Spleen (tissue), 11 donors: ENCODE results near the gene FBXO38. TPM values are rescaled to one million over a fixed set of nuclear protein-coding genes. Genes with fewer than 3 reads are reported as not detected.

ENCODE experiments used
- DNase-seq: peaks from one replicate; pipeline ENCODE4 v3.0.0-alpha.2; 2020
- H3K27ac ChIP-seq, 8 donors: fragments of 200-600 bp; sonication (generic) in 7 of 8; 1 replicate in 4 of 8; 2 replicates in 4 of 8; pipeline versions ENCODE4 v1.5.0 to v1.8.0; 2016 to 2021; ENCODE audit warnings: inconsistent platforms in 4 of 8, mild to moderate bottlenecking in 4 of 8, moderate library complexity in 1 of 8
- H3K27me3 ChIP-seq, 7 donors: fragments of 200-600 bp; sonication (generic) in 6 of 7; replicated peaks in 1 of 7; 1 replicate in 4 of 7; 2 replicates in 3 of 7; pipeline versions ENCODE4 v1.5.0 to v1.8.0; 2016 to 2021; ENCODE audit warnings: inconsistent platforms in 3 of 7, mild to moderate bottlenecking in 1 of 7
- H3K36me3 ChIP-seq, 6 donors: fragments of 200-600 bp; sonication (generic) in 5 of 6; 1 replicate in 4 of 6; 2 replicates in 2 of 6; pipeline versions ENCODE4 v1.5.0 to v1.8.0; 2016 to 2021; ENCODE audit warnings: inconsistent platforms in 2 of 6
- H3K4me1 ChIP-seq, 6 donors: fragments of 200-600 bp; sonication (generic) in 5 of 6; 1 replicate in 3 of 6; 2 replicates in 3 of 6; pipeline versions ENCODE4 v1.5.0 to v1.8.0; 2016 to 2021; ENCODE audit warnings: inconsistent platforms in 3 of 6
- H3K4me3 ChIP-seq, 8 donors: fragments of 200-600 bp; sonication (generic) in 7 of 8; 1 replicate in 4 of 8; 2 replicates in 4 of 8; pipeline versions ENCODE4 v1.5.0 to v1.8.0; 2016 to 2021; ENCODE audit warnings: inconsistent platforms in 4 of 8, mild to moderate bottlenecking in 4 of 8, moderate library complexity in 2 of 8
- H3K9me3 ChIP-seq, 8 donors: fragments of 200-600 bp; sonication (generic) in 7 of 8; 1 replicate in 4 of 8; 2 replicates in 4 of 8; pipeline versions ENCODE4 v1.5.0 to v1.8.0; 2016 to 2021; ENCODE audit warnings: inconsistent platforms in 4 of 8
- POLR2A ChIP-seq, 3 donors: fragments of 450-650 bp; IDR thresholded peaks; one replicate each; pipeline ENCODE4 v1.5.1; 2017; ENCODE audit warnings: antibody characterized with exemption in 3 of 3, mild to moderate bottlenecking in 1 of 3
- POLR2AphosphoS5 ChIP-seq, 3 donors: sonication (generic); formaldehyde crosslinking; IDR thresholded peaks; one replicate each; pipeline ENCODE4 v1.5.1; 2017; ENCODE audit warnings: antibody characterized with exemption in 3 of 3
- WGBS, 5 donors: extraction: QIAGEN DNeasy Blood & Tissue Kit in 3 of 5; methylation state at CpG; one replicate each; pipeline versions ENCODE4 v1.1.5 to v1.1.7; 2013 to 2018; 5-methylcytosine and 5-hydroxymethylcytosine counted together
- intact Hi-C: fragments of 100-400 bp; cut with DNase I; formaldehyde crosslinking; loops from one replicate; pipeline ENCODE4 v1.15.0; 2023; ENCODE audit warnings: low total_unique reads
- polyA plus RNA-seq, 3 donors: library from polyadenylated mRNA; stranded (reverse); fragments of 200-250 nt; gene quantifications; one replicate each; pipeline ENCODE4 v1.2.1, GENCODE V29; 2013
- total RNA-seq, 7 donors: library from RNA; depleted of rRNA in 3 of 7; stranded (reverse); fragments of >200 nt in 3 of 7; fragmentation: NEBNext Ultra II Directional in 4 of 7; extraction: Animal tissue kit (Norgen Biotek cat#: 25700) in 4 of 7; gene quantifications; one replicate each; pipeline versions ENCODE4 v1.1.0 to v1.2.1, GENCODE V29; 2016 to 2021
- TF ChIP-seq, protein P1 (sequence below), 11 experiments: fragments of 200-600 bp in 7 of 11; fragments of 450-650 bp in 4 of 11; sonication (generic) in 4 of 11; IDR thresholded peaks in 8 of 11; conservative IDR thresholded peaks in 3 of 11; 1 replicate in 7 of 11; 2 replicates in 4 of 11; pipeline versions ENCODE4 v1.4.0 to v1.8.0; 2016 to 2021; ENCODE audit warnings: antibody characterized with exemption in 11 of 11, inconsistent platforms in 4 of 11, mild to moderate bottlenecking in 1 of 11
- donor health status: healthy with polysubstance abuse.
- donor health status: DM: no; HTN: no; CAD: no; lungs with moderate emphysema.
- donor health status: DM: no; HTN: no; CAD: no.
- donor health status: Bipolar disorder and iron deficiency.
- donor health status: healthy.
- donor health status: DM: no; HTN: no; CAD: no.
- donor health status: DM: yes; HTN: yes; CAD: no.

Gene FBXO38
- total and polyA plus RNA-seq, 10 donors: 14.3 to 119 (median 66.3) TPM

DNA sequence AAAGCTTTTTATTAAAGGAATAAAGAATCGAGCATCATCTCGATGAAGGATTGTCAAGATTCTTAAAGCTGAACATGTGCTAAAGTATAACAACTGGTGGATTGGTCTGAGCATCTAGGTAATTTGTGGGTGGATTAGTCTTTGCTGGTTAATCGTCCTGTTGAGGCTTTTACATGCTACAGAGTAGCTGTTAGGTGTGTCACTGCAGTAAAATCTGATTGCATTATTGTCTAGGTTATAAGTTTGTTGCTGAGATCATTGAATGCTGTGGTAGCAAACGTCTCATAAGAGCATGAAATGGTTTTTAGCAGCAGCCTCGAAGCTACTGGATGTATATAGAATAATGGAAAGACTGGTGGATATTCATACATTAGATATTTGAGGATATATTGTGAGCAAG lies 7.2 kb downstream of the FBXO38 start:
- TF ChIP-seq, protein P1, sequence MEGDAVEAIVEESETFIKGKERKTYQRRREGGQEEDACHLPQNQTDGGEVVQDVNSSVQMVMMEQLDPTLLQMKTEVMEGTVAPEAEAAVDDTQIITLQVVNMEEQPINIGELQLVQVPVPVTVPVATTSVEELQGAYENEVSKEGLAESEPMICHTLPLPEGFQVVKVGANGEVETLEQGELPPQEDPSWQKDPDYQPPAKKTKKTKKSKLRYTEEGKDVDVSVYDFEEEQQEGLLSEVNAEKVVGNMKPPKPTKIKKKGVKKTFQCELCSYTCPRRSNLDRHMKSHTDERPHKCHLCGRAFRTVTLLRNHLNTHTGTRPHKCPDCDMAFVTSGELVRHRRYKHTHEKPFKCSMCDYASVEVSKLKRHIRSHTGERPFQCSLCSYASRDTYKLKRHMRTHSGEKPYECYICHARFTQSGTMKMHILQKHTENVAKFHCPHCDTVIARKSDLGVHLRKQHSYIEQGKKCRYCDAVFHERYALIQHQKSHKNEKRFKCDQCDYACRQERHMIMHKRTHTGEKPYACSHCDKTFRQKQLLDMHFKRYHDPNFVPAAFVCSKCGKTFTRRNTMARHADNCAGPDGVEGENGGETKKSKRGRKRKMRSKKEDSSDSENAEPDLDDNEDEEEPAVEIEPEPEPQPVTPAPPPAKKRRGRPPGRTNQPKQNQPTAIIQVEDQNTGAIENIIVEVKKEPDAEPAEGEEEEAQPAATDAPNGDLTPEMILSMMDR (IDR thresholded peaks at IDR 0.05 in 8 of 11, conservative IDR thresholded peaks at IDR 0.05 in 3 of 11): no peak
- no peak for TF ChIP-seq POLR2A (IDR thresholded peaks at IDR 0.05)
- no peak for DNase-seq
- H3K36me3 ChIP-seq: peaks cover 0 to 61% (median 18%) of the 10 kb centered on the region in 6 donors
- WGBS, 5 donors: 77 to 93% (median 87%) methylated on average over 5 of the region's 5 CpGs
- no peak overlapping the region for H3K4me3 ChIP-seq
- intact Hi-C loops: no loop called here
- no peaks in the 10 kb centered on the region for H3K27me3 ChIP-seq
- no peak overlapping the region for H3K27ac ChIP-seq
- H3K4me1 ChIP-seq: peaks cover 2 to 99% (median 40%) of the 10 kb centered on the region in 6 donors
- no peaks in the 10 kb centered on the region for H3K9me3 ChIP-seq

DNA sequence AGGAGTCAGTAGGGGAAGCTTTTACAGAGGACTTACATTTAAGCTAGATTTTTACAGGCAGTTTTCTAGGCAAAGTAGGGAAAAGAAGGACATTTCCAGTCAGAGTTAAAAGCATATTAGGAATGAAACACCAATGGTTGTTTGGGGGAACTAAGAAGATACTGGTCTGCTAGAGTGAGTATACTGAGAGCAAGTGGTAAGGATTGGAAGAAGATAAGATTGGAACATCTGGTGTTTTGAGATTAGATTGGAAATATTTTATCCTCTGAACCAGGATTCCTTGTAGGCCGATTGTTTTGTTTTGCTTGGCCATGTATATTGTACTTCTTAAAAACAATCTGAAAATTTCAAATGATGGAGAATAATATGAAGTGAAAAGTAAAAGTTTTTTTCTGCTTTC lies 7.7 kb downstream of the FBXO38 start:
- no peaks in the 10 kb centered on the region for H3K9me3 ChIP-seq
- peaks cover 0 to 66% (median 18%) of the 10 kb centered on the region in 6 donors for H3K36me3 ChIP-seq
- no peak overlapping the region for H3K27ac ChIP-seq
- H3K27me3 ChIP-seq: no peaks in the 10 kb centered on the region
- no peak overlapping the region for H3K4me3 ChIP-seq
- no peak for DNase-seq
- 68 to 95% (median 87%) methylated on average over 1 of the region's 1 CpG for WGBS, 5 donors
- intact Hi-C loops: no loop called here
- TF ChIP-seq POLR2AphosphoS5 (IDR thresholded peaks at IDR 0.05) (no peak), POLR2A (IDR thresholded peaks at IDR 0.05) (no peak)
- TF ChIP-seq, protein P1 (IDR thresholded peaks at IDR 0.05 in 8 of 11, conservative IDR thresholded peaks at IDR 0.05 in 3 of 11): no peak
- H3K4me1 ChIP-seq: peaks cover 0 to 95% (median 35%) of the 10 kb centered on the region in 6 donors

DNA sequence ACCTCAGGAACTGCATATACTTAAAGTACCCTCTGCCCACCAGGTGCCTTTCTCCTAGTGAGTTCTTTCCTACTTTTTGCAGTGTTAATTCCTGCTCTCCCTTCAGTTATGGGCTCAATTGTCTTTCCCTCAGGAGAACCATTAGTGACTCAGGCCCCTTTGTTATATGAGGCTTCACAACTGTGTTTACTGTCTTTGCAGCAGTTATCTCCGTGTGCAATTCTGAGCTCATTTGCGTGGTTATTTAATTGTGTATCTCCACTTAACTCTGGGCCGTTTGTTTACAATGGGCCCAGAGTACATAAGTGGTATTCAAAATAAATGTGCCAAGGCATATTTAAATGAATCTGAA lies 9.6 kb downstream of the FBXO38 start:
- intact Hi-C loops: no loop called here

DNA sequence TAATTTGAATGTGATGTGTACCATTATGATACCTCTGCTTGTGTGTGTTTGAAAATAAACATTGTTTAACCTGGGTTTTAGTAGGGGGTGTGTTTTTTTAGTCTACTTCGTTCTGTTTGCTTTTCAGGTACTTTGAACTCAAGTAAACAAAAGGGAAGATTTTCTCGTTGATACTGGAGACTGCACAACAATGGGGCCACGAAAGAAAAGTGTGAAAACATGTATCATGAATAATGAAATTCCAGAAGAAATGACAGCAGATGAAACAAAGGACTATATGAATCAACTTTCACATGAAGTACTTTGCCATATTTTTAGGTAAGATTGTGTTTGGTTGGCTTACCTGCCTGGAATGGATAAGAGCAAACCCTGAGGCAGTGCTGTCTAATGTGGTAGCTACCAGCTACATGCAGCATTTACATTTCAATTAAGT lies 10.8 kb downstream of the FBXO38 start:
- H3K27me3 ChIP-seq: no peaks in the 10 kb centered on the region
- intact Hi-C loops: no loop called here

More for the DNA sequence above, 9.6 kb downstream of the FBXO38 start:
- Histone ChIP-seq H3K36me3 (peaks cover 0 to 68% (median 17%) of the 10 kb centered on the region in 6 donors), H3K4me1 (peaks cover 0 to 95% (median 27%) of the 10 kb centered on the region in 6 donors), H3K4me3 (no peak overlapping the region), H3K27ac (no peak overlapping the region), H3K9me3 (no peaks in the 10 kb centered on the region), H3K27me3 (no peaks in the 10 kb centered on the region)
- 68 to 93% (median 85%) methylated on average over 3 of the region's 3 CpGs for WGBS, 5 donors
- no peak for DNase-seq
- TF ChIP-seq POLR2A (IDR thresholded peaks at IDR 0.05): no peak
- TF ChIP-seq, protein P1 (IDR thresholded peaks at IDR 0.05 in 8 of 11, conservative IDR thresholded peaks at IDR 0.05 in 3 of 11): no peak

More for the DNA sequence above, 10.8 kb downstream of the FBXO38 start:
- Histone ChIP-seq H3K4me3 (no peak overlapping the region), H3K27ac (no peak overlapping the region), H3K36me3 (peaks cover 0 to 68% (median 24%) of the 10 kb centered on the region in 6 donors), H3K4me1 (peaks cover 0 to 94% (median 27%) of the 10 kb centered on the region in 6 donors), H3K9me3 (no peaks in the 10 kb centered on the region)
- WGBS, 5 donors: 69 to 87% (median 85%) methylated on average over 3 of the region's 3 CpGs
- TF ChIP-seq POLR2AphosphoS5 (IDR thresholded peaks at IDR 0.05): no peak
- TF ChIP-seq, protein P1 (IDR thresholded peaks at IDR 0.05 in 8 of 11, conservative IDR thresholded peaks at IDR 0.05 in 3 of 11): no peak
- DNase-seq: no peak
